Measurements from ENCODE around the gene DPP4.

Gene DPP4

GRCh38 chr2:162084536-162084935 is 10.5 kb upstream of the DPP4 start:
- ATAC-seq = no peak

GRCh38 chr2:162082681-162083080 is 8.7 kb upstream of the DPP4 start:
- TF ChIP-seq ARNTL (CRISPR knock-in tag; IDR thresholded peaks at IDR 0.05; ENCODE audit: borderline replicate concordance, low read depth) = no peak
- ATAC-seq = no peak

More at GRCh38 chr2:162084536-162084935, 10.5 kb upstream of the DPP4 start:
- TF ChIP-seq BACH2 (CRISPR knock-in tag; IDR thresholded peaks at IDR 0.05; ENCODE audit: borderline replicate concordance) = no peak
- no peak for TF ChIP-seq ZFP30 (CRISPR knock-in tag; IDR thresholded peaks at IDR 0.05)
- TF ChIP-seq ARNTL (CRISPR knock-in tag; IDR thresholded peaks at IDR 0.05; ENCODE audit: borderline replicate concordance, low read depth) = no peak

GRCh38 chr2:162082036-162082435 is 8.0 kb upstream of the DPP4 start:
- TF ChIP-seq PATZ1 (CRISPR knock-in tag; IDR thresholded peaks at IDR 0.05; ENCODE audit: borderline replicate concordance) (no peak), TOX (CRISPR knock-in tag; IDR thresholded peaks at IDR 0.05; ENCODE audit: borderline replicate concordance) (no peak), ESRRG (CRISPR knock-in tag; IDR thresholded peaks at IDR 0.05) (no peak), CSDC2 (CRISPR knock-in tag; IDR thresholded peaks at IDR 0.05) (no peak), PPARA (CRISPR knock-in tag; IDR thresholded peaks at IDR 0.05; ENCODE audit: borderline replicate concordance) (no peak), ZC3H10 (CRISPR knock-in tag; IDR thresholded peaks at IDR 0.05) (no peak), ISL1 (CRISPR knock-in tag; IDR thresholded peaks at IDR 0.05) (no peak), OSR1 (CRISPR knock-in tag; IDR thresholded peaks at IDR 0.05) (no peak), POU6F1 (CRISPR knock-in tag; IDR thresholded peaks at IDR 0.05; ENCODE audit: borderline replicate concordance, low read depth) (no peak), ZNF70 (CRISPR knock-in tag; IDR thresholded peaks at IDR 0.05) (no peak), SNAI2 (CRISPR knock-in tag; IDR thresholded peaks at IDR 0.05) (no peak), GLIS3 (CRISPR knock-in tag; IDR thresholded peaks at IDR 0.05) (no peak), ZNF8 (CRISPR knock-in tag; IDR thresholded peaks at IDR 0.05) (no peak), CREB5 (CRISPR knock-in tag; IDR thresholded peaks at IDR 0.05; ENCODE audit: low read depth) (no peak), ZFP30 (CRISPR knock-in tag; IDR thresholded peaks at IDR 0.05) (no peak), BACH2 (CRISPR knock-in tag; IDR thresholded peaks at IDR 0.05; ENCODE audit: borderline replicate concordance) (no peak), ZNF565 (CRISPR knock-in tag; conservative IDR thresholded peaks at IDR 0.05; ENCODE audit: low read depth) (no peak), ARNTL (CRISPR knock-in tag; IDR thresholded peaks at IDR 0.05; ENCODE audit: borderline replicate concordance, low read depth) (no peak)
- no peak for ATAC-seq

GRCh38 chr2:162079514-162079913 is 5.5 kb upstream of the DPP4 start:
- TF ChIP-seq TCF4 (CRISPR knock-in tag; IDR thresholded peaks at IDR 0.05; ENCODE audit: borderline replicate concordance) (no peak), ZFP30 (CRISPR knock-in tag; IDR thresholded peaks at IDR 0.05) (no peak), RARB (CRISPR knock-in tag; IDR thresholded peaks at IDR 0.05) (no peak), BACH2 (CRISPR knock-in tag; IDR thresholded peaks at IDR 0.05; ENCODE audit: borderline replicate concordance) (no peak)
- no peak for ATAC-seq

- TF ChIP-seq PATZ1 (CRISPR knock-in tag; IDR thresholded peaks at IDR 0.05; ENCODE audit: borderline replicate concordance) (no peak), CREB5 (CRISPR knock-in tag; IDR thresholded peaks at IDR 0.05; ENCODE audit: low read depth) (no peak), PPARA (CRISPR knock-in tag; IDR thresholded peaks at IDR 0.05; ENCODE audit: borderline replicate concordance) (no peak), BACH2 (CRISPR knock-in tag; IDR thresholded peaks at IDR 0.05; ENCODE audit: borderline replicate concordance) (no peak), ZFP30 (CRISPR knock-in tag; IDR thresholded peaks at IDR 0.05) (no peak), ZFP3 (CRISPR knock-in tag; IDR thresholded peaks at IDR 0.05) (no peak), ZNF70 (CRISPR knock-in tag; IDR thresholded peaks at IDR 0.05) (no peak), ZNF8 (CRISPR knock-in tag; IDR thresholded peaks at IDR 0.05) (no peak), OSR1 (CRISPR knock-in tag; IDR thresholded peaks at IDR 0.05) (no peak), ZNF565 (CRISPR knock-in tag; conservative IDR thresholded peaks at IDR 0.05; ENCODE audit: low read depth) (no peak), CSRNP3 (CRISPR knock-in tag; IDR thresholded peaks at IDR 0.05) (no peak), TCF4 (CRISPR knock-in tag; IDR thresholded peaks at IDR 0.05; ENCODE audit: borderline replicate concordance) (no peak)
- no peak for ATAC-seq
Measured at GRCh38 chr2:162075689-162076132, 1.7 kb upstream of the DPP4 start.
